H1 (cell line): ENCODE data around the gene ESRP2.

Experiments used
- BACH1 ChIP-seq: IDR thresholded peaks from 2 replicates; pipeline ENCODE4 v1.6.1; 2012; ENCODE audit warnings: low read length, improper control_type of control experiment
- CBX5 ChIP-seq: fragments of 300-800, 300-1000 bp; sonication (generic); IDR thresholded peaks from 2 replicates; pipeline ENCODE4 v1.7.1; 2016; ENCODE audit warnings: antibody characterized with exemption, low read length, low read depth
- CTCF ChIP-seq, 3 experiments: IDR thresholded peaks; 1 replicate in 2 of 3; 2 replicates in 1 of 3; pipeline versions ENCODE4 v1.5.1 to v1.6.1; 2011; ENCODE audit warnings: low read length in 3 of 3, mild to moderate bottlenecking in 3 of 3, inconsistent platforms in 2 of 3, low read depth in 1 of 3, moderate library complexity in 1 of 3; ENCODE audit not compliant: insufficient read depth in 1 of 3; ENCODE audit errors: control extremely low read depth in 1 of 3
- EP300 ChIP-seq, 2 experiments: IDR thresholded peaks; 1 replicate in 1 of 2; 2 replicates in 1 of 2; pipeline ENCODE4 v1.6.1; 2011 to 2012; ENCODE audit warnings: low read depth in 2 of 2, low read length in 2 of 2, mild to moderate bottlenecking in 2 of 2, borderline replicate concordance in 1 of 2, inconsistent platforms in 1 of 2, moderate library complexity in 1 of 2
- EZH2 ChIP-seq: fragments of 200-600 bp; sonication (generic); IDR thresholded peaks from 2 replicates; pipeline ENCODE4 v1.7.1; 2012; ENCODE audit warnings: low read depth, mild to moderate bottlenecking, moderate library complexity, low read length, inconsistent platforms; ENCODE audit not compliant: severe bottlenecking
- NRF1 ChIP-seq: IDR thresholded peaks from 2 replicates; pipeline ENCODE4 v1.6.1; 2011; ENCODE audit warnings: mild to moderate bottlenecking, low read depth, low read length, improper control_type of control experiment
- POLR2A ChIP-seq, 2 experiments: IDR thresholded peaks; 1 replicate in 1 of 2; 2 replicates in 1 of 2; pipeline ENCODE4 v1.6.1; 2011; ENCODE audit warnings: low read depth in 2 of 2, low read length in 2 of 2, mild to moderate bottlenecking in 2 of 2; ENCODE audit errors: control extremely low read depth in 1 of 2
- SP1 ChIP-seq: IDR thresholded peaks from 2 replicates; pipeline ENCODE4 v1.6.1; 2011; ENCODE audit warnings: low read depth, low read length
- SP2 ChIP-seq: IDR thresholded peaks from 2 replicates; pipeline ENCODE4 v1.6.1; 2012; ENCODE audit warnings: mild to moderate bottlenecking, low read length, inconsistent platforms
- TBP ChIP-seq: IDR thresholded peaks from 2 replicates; pipeline ENCODE4 v1.6.1; 2011; ENCODE audit warnings: low read depth, low read length, improper control_type of control experiment
- USF2 ChIP-seq: IDR thresholded peaks from 2 replicates; pipeline ENCODE4 v1.6.1; 2011; ENCODE audit warnings: low read length, improper control_type of control experiment
- YY1 ChIP-seq: IDR thresholded peaks from 2 replicates; pipeline ENCODE4 v1.6.1; 2011; ENCODE audit warnings: low read depth, mild to moderate bottlenecking, low read length
- TF ChIP-seq, protein P1 (sequence below): IDR thresholded peaks from 2 replicates; pipeline ENCODE4 v1.6.1; 2012; ENCODE audit warnings: inconsistent platforms

DNA sequence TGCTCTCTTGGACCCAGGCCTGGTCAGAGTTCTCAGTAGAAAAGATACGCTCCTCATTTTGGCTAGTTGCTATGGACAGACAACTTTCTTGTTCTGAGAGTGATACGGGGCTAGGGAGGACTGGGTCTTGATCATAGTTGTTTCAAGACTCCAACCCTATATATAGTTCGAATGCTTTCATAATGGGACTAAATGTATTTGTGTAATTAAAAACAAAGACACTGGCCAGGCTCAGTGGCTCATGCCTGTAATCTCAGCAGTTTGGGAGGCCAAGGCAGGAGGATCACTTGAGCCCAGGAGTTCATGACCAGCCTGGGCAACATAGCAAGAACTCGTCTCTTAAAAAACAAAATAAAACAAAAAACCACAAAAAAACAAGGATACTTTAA is 46.1 kb upstream of the ESRP2 start:
- TF ChIP-seq SP1 (no peak), TBP (no peak), CTCF (IDR thresholded peaks at IDR 0.05; ENCODE audit: control extremely low read depth in 1 of 3, insufficient read depth in 1 of 3, low read depth in 1 of 3, low read length in 3 of 3) (no peak), BACH1 (no peak), POLR2A (IDR thresholded peaks at IDR 0.05; ENCODE audit: control extremely low read depth in 1 of 2, low read depth in 2 of 2, low read length in 2 of 2) (no peak), EP300 (IDR thresholded peaks at IDR 0.05; ENCODE audit: borderline replicate concordance in 1 of 2, low read depth in 2 of 2, low read length in 2 of 2) (no peak), EZH2 (no peak), YY1 (no peak), SP2 (no peak), NRF1 (no peak), USF2 (no peak), CBX5 (no peak)
- TF ChIP-seq, protein P1, sequence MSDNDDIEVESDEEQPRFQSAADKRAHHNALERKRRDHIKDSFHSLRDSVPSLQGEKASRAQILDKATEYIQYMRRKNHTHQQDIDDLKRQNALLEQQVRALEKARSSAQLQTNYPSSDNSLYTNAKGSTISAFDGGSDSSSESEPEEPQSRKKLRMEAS: no peak
